GM12878 (cell line): Measurements from ENCODE around the gene OR56B1. TPM values are rescaled to one million over a fixed set of nuclear protein-coding genes. Genes with fewer than 3 reads are reported as not detected.

Experiments
- ATAC-seq: fragments of 200-7000 bp; cut with Tn5 transposase; 3 replicates; pipeline ENCODE4 v1.9.1; 2020; ENCODE audit warnings: mild to moderate bottlenecking, moderate library complexity
- BruUV-seq: library from RNA; stranded (reverse); fragments of 400-500 nt; replicated peaks from 2 replicates; lab custom pipeline; 2021; lab: Mats Ljungman, UMichigan
- CTCF ChIA-PET: fragments of 300-600 bp; sonication (Branson Sonifier 250); formaldehyde crosslinking; extraction: SDS; loops from one replicate; lab custom pipeline; 2021; ENCODE audit warnings: inconsistent platforms; lab: Yijun Ruan, JAX
- POLR2A ChIA-PET: fragments of 350-600 bp; formaldehyde crosslinking; extraction: SDS; loops from one replicate; lab custom pipeline; 2021; ENCODE audit warnings: inconsistent platforms; lab: Charles Lee
- RAD21 ChIA-PET: fragments of 300-600 bp; sonication (Branson Sonifier 250); formaldehyde crosslinking; loops from one replicate; lab custom pipeline; 2023; ENCODE audit warnings: antibody characterized with exemption; ENCODE audit not compliant: unreplicated experiment; lab: Charles Lee
- SMC1A ChIA-PET: fragments of 300-600 bp; sonication (Branson Sonifier 250); formaldehyde crosslinking; loops from one replicate; lab custom pipeline; 2023; ENCODE audit not compliant: unreplicated experiment, uncharacterized antibody; lab: Charles Lee
- DNase-seq: peaks from one replicate; pipeline ENCODE4 v3.0.0-alpha.2; 2011; ENCODE audit warnings: low read depth, low spot score
- FAIRE-seq: peaks from 3 replicates; lab custom pipeline; 2011; peaks lifted over from hg19 to GRCh38; lab: Jason Lieb, UNC
- H2AFZ ChIP-seq: 2 replicates; pipeline ENCODE4 v1.6.0; 2011; ENCODE audit warnings: low read depth, low read length, control low read depth; ENCODE audit not compliant: control insufficient read depth
- H3K27ac ChIP-seq: 2 replicates; pipeline ENCODE4 v1.5.1; 2011; ENCODE audit warnings: control low read depth; ENCODE audit not compliant: control insufficient read depth, insufficient read depth
- H3K27me3 ChIP-seq, 2 experiments: replicated peaks in 1 of 2; 2 replicates each; pipeline versions ENCODE4 v1.6.0 to v1.6.1; 2011; ENCODE audit warnings: low read length in 1 of 2; ENCODE audit not compliant: control insufficient read depth in 2 of 2, insufficient read depth in 2 of 2
- H3K36me3 ChIP-seq, 2 experiments: 2 replicates each; pipeline ENCODE4 v1.5.1; 2011; ENCODE audit warnings: low read length in 1 of 2; ENCODE audit not compliant: control insufficient read depth in 2 of 2, insufficient read depth in 2 of 2
- H3K4me1 ChIP-seq: 2 replicates; pipeline ENCODE4 v1.6.1; 2011; ENCODE audit warnings: mild to moderate bottlenecking, low read length, moderate library complexity, mixed read lengths; ENCODE audit not compliant: control insufficient read depth, insufficient read depth
- H3K4me2 ChIP-seq: 2 replicates; pipeline ENCODE4 v1.6.0; 2011; ENCODE audit warnings: control low read depth; ENCODE audit not compliant: control insufficient read depth, insufficient read depth
- H3K4me3 ChIP-seq: fragments of 200-600 bp; sonication (generic); 2 replicates; pipeline ENCODE4 v1.5.1; 2016
- H3K79me2 ChIP-seq: 2 replicates; pipeline ENCODE4 v1.6.0; 2011; ENCODE audit warnings: low read length; ENCODE audit not compliant: control insufficient read depth, insufficient read depth
- H3K9ac ChIP-seq: 2 replicates; pipeline ENCODE4 v1.8.0; 2011; ENCODE audit warnings: low read length, control low read depth, mixed read lengths; ENCODE audit not compliant: control insufficient read depth, insufficient read depth
- H3K9me3 ChIP-seq: replicated peaks from 3 replicates; pipeline ENCODE4 v1.5.1; 2011; ENCODE audit warnings: mild to moderate bottlenecking, low read length; ENCODE audit not compliant: control insufficient read depth, insufficient read depth
- H4K20me1 ChIP-seq: 2 replicates; pipeline ENCODE4 v1.6.0; 2011; ENCODE audit not compliant: control insufficient read depth, insufficient read depth
- BACH1 ChIP-seq: fragments of 450-650 bp; IDR thresholded peaks from 2 replicates; pipeline ENCODE4 v1.6.1; 2017; ENCODE audit warnings: mild to moderate bottlenecking, borderline replicate concordance
- DPF2 ChIP-seq: fragments of 450-650 bp; IDR thresholded peaks from 2 replicates; pipeline ENCODE4 v1.6.1; 2017; ENCODE audit warnings: mild to moderate bottlenecking
- FOXK2 ChIP-seq: fragments of 450-650 bp; IDR thresholded peaks from 2 replicates; pipeline ENCODE4 v1.6.1; 2017; ENCODE audit warnings: mild to moderate bottlenecking, moderate library complexity
- IRF5 ChIP-seq: fragments of 450-650 bp; IDR thresholded peaks from 2 replicates; pipeline ENCODE4 v1.6.1; 2017; ENCODE audit warnings: borderline replicate concordance
- MYB ChIP-seq: fragments of 150-350 bp; IDR thresholded peaks from 2 replicates; pipeline ENCODE4 v1.6.1; 2014; ENCODE audit warnings: mild to moderate bottlenecking, low read depth, low read length, borderline replicate concordance
- NR2C1 ChIP-seq: fragments of 450-650 bp; IDR thresholded peaks from 2 replicates; pipeline ENCODE4 v1.6.1; 2017; ENCODE audit warnings: antibody characterized with exemption, mild to moderate bottlenecking, moderate library complexity
- SRF ChIP-seq, 2 experiments: IDR thresholded peaks; 2 replicates each; pipeline ENCODE4 v1.6.1; 2011; ENCODE audit warnings: low read depth in 2 of 2, low read length in 2 of 2, mild to moderate bottlenecking in 1 of 2, moderate library complexity in 1 of 2
- WGBS: methylation state at CpG from one replicate; pipeline ENCODE4 v1.1.6; 2016; ENCODE audit warnings: low lambda C conversion rate; ENCODE audit not compliant: insufficient replicate concordance, insufficient coverage; ENCODE audit errors: missing lambda C conversion rate; 5-methylcytosine and 5-hydroxymethylcytosine counted together
- in situ Hi-C: fragments of 300-500 bp; cut with MboI; formaldehyde crosslinking; loops from 9 replicates; pipeline ENCODE4 v1.14.3; 2018; ENCODE audit warnings: mixed read lengths
- intact Hi-C: fragments of 100-400 bp; cut with micrococcal nuclease; formaldehyde crosslinking; loops from one replicate; pipeline ENCODE4 v1.14.2; 2022; ENCODE audit not compliant: unreplicated experiment
- polyA plus RNA-seq, 11 experiments: library from polyadenylated mRNA; depleted of rRNA in 4 of 11; unstranded in 6 of 11; stranded (reverse) in 5 of 11; fragments of >200 nt; fragmentation: Nextera tagmentation in 4 of 11; fragmentation: Illumina TruSeq in 1 of 11; extraction: Ambion mirVana in 4 of 11; extraction: Trizol in 1 of 11; gene quantifications; 1 replicate in 1 of 11; 2 replicates in 10 of 11; pipeline versions ENCODE4 v1.2.1 to v1.2.3, GENCODE V29; 2011 to 2016; ENCODE audit warnings: inconsistent platforms in 2 of 11, missing spikeins in 2 of 11, low read depth in 1 of 11
- total RNA-seq, 4 experiments: library from RNA; depleted of rRNA in 3 of 4; stranded (reverse); fragments of >200 nt in 3 of 4; fragmentation: Illumina TruSeq in 1 of 4; extraction: Trizol in 1 of 4; gene quantifications; 2 replicates each; pipeline versions ENCODE4 v1.2.1 to v1.2.3, GENCODE V29; 2013 to 2021

Gene OR56B1
- total and polyA plus RNA-seq, 10 of the 15 experiments (the other 5 are each of a cell fraction or from before 2014, with no cell fraction given), result 0.04 to 0.71 (median 0.36) TPM; not detected in 3

GRCh38 chr11:5726351-5726750 is 9.9 kb upstream of the OR56B1 start:
- Histone ChIP-seq H3K9ac (no peak overlapping the region), H3K4me2 (no peak overlapping the region), H3K36me3 (no peaks in the 10 kb centered on the region), H3K4me3 (no peak overlapping the region), H2AFZ (no peak overlapping the region), H3K9me3 (no peaks in the 10 kb centered on the region), H4K20me1 (no peaks in the 10 kb centered on the region)
- WGBS, result 57% methylated on average over 1 of the region's 1 CpG
- FAIRE-seq, result no peak
- ChIA-PET RAD21 (interaction anchor here (1.2 kb wide), 1 partner anchor 249 kb away, joined by 3 read pairs; no protein-coding TSS in a partner anchor), CTCF (interaction anchor here (1.2 kb wide), 1 partner anchor 8 kb away, joined by 3 read pairs; no protein-coding TSS in a partner anchor), SMC1A (interaction anchor here (1.1 to 1.4 kb wide), 2 partner anchors 42 to 56 kb away, joined by 3 read pairs; partner anchors contain the start of gene TRIM5)
- no peak for DNase-seq
- BruUV-seq, result no TSS peak
- no peak for TF ChIP-seq BACH1
- no peak for TF ChIP-seq DPF2
- TF ChIP-seq IRF5, result no peak
- TF ChIP-seq MYB, result no peak
- no peak for TF ChIP-seq NR2C1
- no peak for TF ChIP-seq SRF (IDR thresholded peaks at IDR 0.05; ENCODE audit: low read depth in 2 of 2, low read length in 2 of 2)
- TF ChIP-seq, all 136 proteins: peak for 0
- intact Hi-C loops, result no loop called here
- in situ Hi-C loops, result no loop called here
- Histone ChIP-seq H3K27me3 (no peaks in the 10 kb centered on the region), H3K27ac (no peak overlapping the region), H3K4me1 (no peaks in the 10 kb centered on the region), H3K79me2 (no peaks in the 10 kb centered on the region)
- no peak for ATAC-seq
- POLR2A ChIA-PET, result no interaction called here

GRCh38 chr11:5727691-5728090 is 8.6 kb upstream of the OR56B1 start:
- H2AFZ ChIP-seq, result no peak overlapping the region
- no peaks in the 10 kb centered on the region for H4K20me1 ChIP-seq
- no peaks in the 10 kb centered on the region for H3K27me3 ChIP-seq
- intact Hi-C loops, result no loop called here
- no peaks in the 10 kb centered on the region for H3K4me1 ChIP-seq
- no peaks in the 10 kb centered on the region for H3K9me3 ChIP-seq
- no peak overlapping the region for H3K4me3 ChIP-seq
- H3K36me3 ChIP-seq, result no peaks in the 10 kb centered on the region
- ChIA-PET POLR2A (interaction anchor here (0.6 kb wide), 1 partner anchor 43 kb away, joined by 3 read pairs; the partner anchor contains the start of gene TRIM5), CTCF (interaction anchor here (0.6 kb wide), 1 partner anchor 16 kb away, joined by 3 read pairs; no protein-coding TSS in a partner anchor), RAD21 (no interaction called here), SMC1A (interaction anchor here (1.1 kb wide), 1 partner anchor 43 kb away, joined by 3 read pairs; the partner anchor contains the start of gene TRIM5)
- BruUV-seq, result no TSS peak
- ATAC-seq (no peak), FAIRE-seq (no peak), DNase-seq (no peak)
- in situ Hi-C loops, result no loop called here
- no peak overlapping the region for H3K9ac ChIP-seq
- 77% methylated on average over 1 of the region's 1 CpG for WGBS
- no peak overlapping the region for H3K4me2 ChIP-seq
- H3K27ac ChIP-seq, result no peak overlapping the region
- H3K79me2 ChIP-seq, result no peaks in the 10 kb centered on the region
- no peak for TF ChIP-seq FOXK2
